NCI-H1417 treated with DMSO at 0.1 percent for 48 hours (cell line): ENCODE results near the gene RASSF3.
"Not testable (repeated sequence)": the region's sequence is repeated elsewhere in the genome, so short reads cannot be mapped to it uniquely, and the experiment has no call there.

ENCODE experiments used
- DNase-seq: peaks from one replicate; lab custom pipeline; 2025; lab: John Stamatoyannopoulos, UW

Gene RASSF3

DNA sequence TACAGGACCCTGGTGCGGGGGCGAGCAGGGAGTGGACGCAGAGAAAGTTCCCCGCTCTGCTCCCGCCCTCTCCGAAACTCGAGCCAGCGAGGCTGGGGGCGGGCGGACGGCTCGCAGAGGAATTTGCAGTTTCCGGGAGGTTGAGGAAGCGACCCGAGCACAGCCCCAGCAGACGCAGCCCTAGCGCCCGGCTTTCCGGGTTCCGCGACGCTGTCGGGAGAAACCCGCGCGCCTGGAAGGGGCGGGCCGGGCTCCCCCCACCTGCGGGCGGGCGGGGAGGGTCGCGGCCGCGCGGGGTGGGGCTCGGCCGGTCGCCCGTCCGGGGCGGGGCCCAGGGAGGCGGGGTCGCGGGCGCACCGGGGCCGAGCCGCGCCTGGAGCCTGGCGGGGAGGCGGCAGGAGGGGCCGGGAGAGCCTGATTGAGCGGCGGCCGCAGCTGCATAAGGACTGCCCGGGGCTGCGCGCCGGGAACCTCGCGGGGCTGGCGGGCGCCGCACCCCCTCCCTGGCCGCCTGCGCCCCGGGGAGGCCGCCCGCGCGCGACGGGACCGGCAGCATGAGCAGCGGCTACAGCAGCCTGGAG, at the start of gene RASSF3:
Gene RASSF3, plus strand, starts transcription at position 417 of the 581 bp plus-strand sequence. Its CDS starts 138 bp downstream, at position 555.
- no peak for DNase-seq

DNA sequence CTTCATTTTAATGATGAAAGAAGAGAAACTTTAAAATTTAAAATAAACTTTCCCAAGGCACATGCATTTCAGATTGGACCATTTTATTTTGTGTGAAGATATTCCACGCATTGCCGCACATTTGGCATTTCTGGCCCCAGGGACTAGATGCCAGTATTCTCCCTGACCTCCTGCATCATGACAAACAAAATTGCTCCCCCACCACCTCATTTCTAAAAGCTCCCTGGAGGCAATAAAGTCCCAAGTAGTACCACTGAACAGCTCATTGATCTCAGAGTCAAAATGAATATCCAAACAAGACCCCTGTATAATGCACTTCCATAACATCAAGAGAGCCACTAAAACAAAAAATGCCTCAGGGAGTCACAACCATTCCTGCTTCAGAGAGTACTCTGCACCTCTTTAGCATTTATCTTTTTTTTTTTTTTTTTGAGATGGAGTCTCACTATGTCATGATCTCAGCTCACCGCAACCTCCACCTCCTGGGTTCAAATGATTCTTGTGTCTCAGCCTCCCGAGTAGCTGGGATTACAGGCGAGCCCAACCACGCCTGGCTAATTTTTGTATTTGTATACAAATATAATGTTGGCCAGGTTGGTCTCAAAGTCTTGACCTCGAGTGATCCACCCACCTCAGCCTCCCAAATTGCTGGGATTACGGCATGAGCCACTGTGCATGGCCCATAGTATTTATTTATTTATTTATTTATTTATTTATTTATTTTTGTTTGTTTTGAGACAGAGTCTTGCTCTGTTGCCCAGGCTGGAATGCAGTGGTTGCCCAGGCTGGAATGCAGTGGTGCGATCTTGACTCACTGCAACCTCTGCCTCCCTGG, 48.8 kb upstream of the RASSF3 start:
- DNase-seq: no peak

DNA sequence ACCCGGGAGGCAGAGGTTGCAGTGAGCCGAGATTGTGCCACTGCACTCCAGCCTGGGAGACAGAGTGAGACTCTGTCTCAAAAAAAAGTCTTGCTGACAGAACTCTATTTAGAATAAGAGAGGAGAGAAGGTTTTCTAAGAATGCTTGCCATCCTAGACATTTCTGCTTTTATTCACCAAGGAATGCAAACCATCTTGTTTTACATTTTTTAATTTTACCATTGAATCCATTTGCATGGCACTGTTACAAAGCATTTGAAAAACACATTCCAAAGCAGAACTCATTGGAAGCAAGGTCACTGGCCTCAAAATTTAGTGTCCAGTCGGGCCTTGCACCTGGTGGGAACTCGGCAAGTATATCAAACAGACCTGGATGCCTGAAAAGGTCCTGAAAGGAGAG, 44.2 kb upstream of the RASSF3 start:
- DNase-seq: no peak

DNA sequence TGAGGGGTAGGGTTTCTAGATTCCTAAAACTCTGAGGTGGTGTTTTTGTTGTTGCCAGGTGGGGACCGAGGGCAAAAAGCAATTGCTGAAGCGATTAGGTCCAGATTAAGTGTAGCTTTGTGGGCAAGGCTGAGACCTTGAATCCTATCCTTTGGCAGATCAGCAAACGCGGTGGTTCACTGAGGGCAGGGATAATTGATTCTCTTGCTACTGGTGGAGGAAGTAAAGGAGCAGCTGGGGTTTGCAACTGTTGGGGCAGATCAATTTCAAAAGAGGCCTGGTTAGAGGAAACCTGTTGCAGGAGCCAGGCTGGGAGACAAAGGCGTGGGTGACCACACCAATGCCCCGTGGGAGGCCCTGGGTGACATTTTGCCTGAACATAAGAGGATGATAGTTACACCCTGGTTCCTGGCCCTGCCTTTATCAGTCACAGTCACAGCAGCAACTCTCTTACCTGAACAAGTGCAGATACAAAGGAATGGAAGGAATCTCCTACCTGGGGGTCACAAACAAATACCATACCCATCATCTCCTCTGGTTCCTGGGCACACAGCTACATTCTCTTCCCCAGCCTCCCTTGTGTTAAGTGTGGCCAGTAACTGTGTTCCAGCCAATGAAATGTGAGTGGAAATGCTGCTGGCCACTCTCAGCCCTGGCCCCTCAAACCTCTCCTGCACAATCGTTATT, 43.3 kb upstream of the RASSF3 start:
- DNase-seq: no peak

DNA sequence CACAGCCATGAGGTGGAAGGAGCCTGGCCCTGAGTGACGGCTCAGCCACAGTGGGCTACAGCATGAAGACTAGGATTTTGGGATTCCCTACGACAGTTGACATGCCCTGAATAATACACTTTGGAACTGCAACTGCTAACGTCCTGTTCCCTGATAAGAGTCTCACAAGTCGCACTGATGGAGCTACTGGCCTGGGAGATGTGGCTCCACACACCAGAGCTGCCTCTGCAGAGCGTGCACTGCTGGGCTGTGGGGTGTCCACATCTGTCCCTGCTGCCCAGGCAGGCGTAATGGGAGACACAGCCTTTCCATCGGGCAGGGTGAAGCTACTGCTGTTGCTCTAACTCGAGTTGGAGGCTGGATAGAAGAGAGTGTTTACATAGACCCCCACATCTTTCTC, 42.7 kb upstream of the RASSF3 start:
- no peak for DNase-seq

GRCh38 chr12:64568298-64568697, 42.0 kb upstream of the RASSF3 start:
- no peak for DNase-seq

DNA sequence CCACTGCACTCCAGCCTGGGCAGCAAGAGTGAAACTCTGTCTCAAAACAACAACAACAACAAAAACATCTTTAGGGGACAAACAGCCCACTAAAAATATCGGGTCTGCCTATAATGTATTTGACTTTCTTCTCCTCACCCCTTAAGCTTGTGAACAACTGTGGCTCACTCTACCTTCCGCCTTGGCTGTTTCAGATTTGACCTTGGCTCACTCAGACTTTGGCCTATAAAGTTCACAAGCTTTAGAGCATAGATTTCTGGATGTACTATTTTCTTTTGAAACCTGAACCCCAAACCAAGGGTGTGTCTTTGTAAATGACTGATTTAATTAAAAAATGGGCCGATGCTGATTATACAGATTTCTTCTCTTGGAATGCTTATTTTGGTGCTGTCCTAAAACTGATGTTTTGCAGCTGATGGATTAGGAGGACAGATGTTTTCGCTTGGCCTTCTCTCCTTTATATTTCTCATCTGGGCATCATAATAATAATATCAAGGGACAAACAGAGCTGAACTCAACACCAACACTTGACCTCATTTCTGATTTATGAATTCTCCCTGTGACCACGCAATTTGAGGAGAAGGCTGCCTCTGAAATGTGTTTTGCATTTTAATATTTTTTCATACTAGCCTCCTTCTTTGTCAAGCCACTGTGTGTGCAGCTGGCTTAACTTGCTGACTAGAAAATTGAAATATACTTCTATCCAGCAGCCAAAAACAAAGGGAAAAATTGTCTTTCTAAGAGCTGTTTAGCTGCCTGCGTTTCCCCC, 40.2 kb upstream of the RASSF3 start:
- DNase-seq: no peak

- DNase-seq: no peak
These were observed 38.9 kb upstream of the RASSF3 start for GRCh38 chr12:64571411-64571810.

DNA sequence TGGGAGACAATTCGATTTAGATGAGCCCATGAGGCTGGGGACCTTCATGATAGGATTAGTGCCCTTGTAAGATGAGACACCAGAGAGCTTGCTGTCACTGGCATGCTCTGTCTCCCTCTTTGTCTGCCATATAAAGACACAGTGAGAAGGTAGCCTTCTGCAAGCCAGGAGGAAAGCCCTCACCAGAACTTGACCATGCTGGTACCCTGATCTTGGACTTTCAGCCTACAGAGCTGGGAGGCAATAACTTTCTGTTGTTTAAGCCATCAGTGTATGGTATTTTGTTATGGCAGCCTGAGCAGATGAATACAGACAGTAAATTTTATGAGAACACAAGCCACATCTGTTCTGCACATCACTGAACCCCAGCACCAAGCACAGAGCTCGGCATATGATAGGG, 38.1 kb upstream of the RASSF3 start:
- no peak for DNase-seq

- no peak for DNase-seq
These were observed 35.5 kb upstream of the RASSF3 start for GRCh38 chr12:64574837-64575236.

DNA sequence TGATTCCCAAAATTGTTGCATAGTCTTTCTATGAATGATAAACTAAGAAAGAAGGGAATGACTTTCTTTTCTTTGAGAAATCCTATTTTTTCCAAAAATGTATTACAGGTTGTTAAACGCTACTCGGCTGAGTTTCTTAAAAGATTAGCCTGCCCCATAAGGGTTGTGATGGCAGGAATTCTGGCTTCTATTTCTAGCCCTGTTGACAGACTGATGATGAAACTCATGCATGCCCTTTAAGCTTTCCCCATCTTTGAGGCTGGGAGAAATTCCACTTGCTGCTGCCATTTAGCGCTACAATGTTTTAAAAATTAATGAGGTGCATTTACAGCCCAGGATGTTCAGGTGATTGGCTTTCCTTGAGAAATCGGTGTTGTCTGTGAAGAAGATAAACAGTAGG, 33.2 kb upstream of the RASSF3 start:
- DNase-seq: no peak

DNA sequence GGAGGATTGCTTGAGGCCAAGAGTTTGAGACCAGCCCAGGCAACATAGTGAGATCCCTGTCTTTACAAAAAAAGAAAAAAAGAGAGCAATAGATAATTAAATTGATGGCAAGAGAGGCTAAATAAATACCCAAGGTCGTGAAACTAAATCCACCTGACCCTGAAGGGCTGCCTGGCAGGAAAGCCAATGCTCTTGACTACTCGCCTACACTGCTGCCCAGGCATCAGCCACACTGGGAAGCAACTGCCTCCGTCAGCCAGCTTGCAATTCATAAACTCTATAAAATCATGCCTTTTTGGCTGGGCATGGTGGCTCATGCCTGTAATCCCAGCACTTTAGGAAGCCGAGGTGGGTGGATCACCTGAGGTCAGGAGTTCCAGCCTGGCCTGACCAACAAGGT, 31.7 kb upstream of the RASSF3 start:
- no peak for DNase-seq

GRCh38 chr12:64580681-64581080, 29.6 kb upstream of the RASSF3 start:
- DNase-seq: no peak

DNA sequence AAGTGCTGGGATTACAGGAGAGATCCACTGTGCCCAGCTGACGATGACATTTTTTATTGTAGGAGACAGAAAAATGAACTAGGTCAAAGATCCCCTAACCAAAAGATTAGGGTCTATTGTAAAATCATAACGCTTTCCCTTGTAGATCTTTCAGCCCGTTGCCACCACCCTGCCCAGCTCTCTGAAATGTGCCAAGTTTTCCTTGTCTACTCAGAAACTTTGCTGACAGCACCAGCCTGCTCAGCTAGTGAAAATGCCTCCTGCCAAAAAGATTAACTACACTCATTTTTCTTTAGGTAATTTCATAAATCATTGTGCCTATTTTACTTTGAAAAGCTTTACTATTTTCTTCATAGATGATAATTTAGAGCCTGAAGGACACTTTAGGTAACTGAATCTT, 28.2 kb upstream of the RASSF3 start:
- no peak for DNase-seq

GRCh38 chr12:64582862-64583261, 27.4 kb upstream of the RASSF3 start:
- DNase-seq: no peak

DNA sequence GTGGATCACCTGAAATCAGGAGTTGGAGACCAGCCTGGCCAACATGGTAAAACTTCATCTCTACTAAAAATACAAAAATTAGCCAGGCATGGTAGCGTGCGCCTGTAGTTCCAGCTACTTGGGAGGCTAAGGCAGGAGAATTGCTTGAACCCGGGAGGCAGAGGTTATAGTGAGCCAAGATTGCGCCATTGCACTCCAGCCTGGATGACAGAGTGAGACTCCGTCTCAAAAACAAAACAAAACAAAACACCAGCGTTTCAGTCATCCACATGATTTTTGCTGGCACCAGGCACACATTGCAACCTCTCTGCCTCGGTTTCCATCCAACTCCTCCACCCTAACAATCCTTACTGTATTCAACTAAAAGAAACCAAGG, 26.9 kb upstream of the RASSF3 start:
- DNase-seq: not testable (repeated sequence)

- no peak for DNase-seq
These were observed 26.4 kb upstream of the RASSF3 start for GRCh38 chr12:64583771-64584421.

GRCh38 chr12:64585104-64585503, 25.2 kb upstream of the RASSF3 start:
- DNase-seq: no peak

- DNase-seq: no peak
These were observed 22.8 kb upstream of the RASSF3 start for GRCh38 chr12:64587447-64587846.

- no peak for DNase-seq
These were observed 20.1 kb upstream of the RASSF3 start for GRCh38 chr12:64590183-64590582.

- no peak for DNase-seq
These were observed 14.2 kb upstream of the RASSF3 start for GRCh38 chr12:64595863-64596793.
